K562 (cell line): ENCODE measurements around the gene RYR3. TPM values are rescaled to one million over a fixed set of nuclear protein-coding genes. Genes with fewer than 3 reads are reported as not detected.
"Not testable (repeated sequence)": the region's sequence is repeated elsewhere in the genome, so short reads cannot be mapped to it uniquely, and the experiment has no call there.

ENCODE experiments used
- ATAC-seq: fragments of 200-7000 bp; cut with Tn5 transposase; 3 replicates; pipeline ENCODE4 v1.9.1; 2020; ENCODE audit warnings: moderate library complexity
- BruUV-seq: library from RNA; stranded (reverse); fragments of 400-500 nt; replicated peaks from 2 replicates; lab custom pipeline; 2021; lab: Mats Ljungman, UMichigan
- CTCF ChIA-PET: fragments of 300-600 bp; formaldehyde crosslinking; extraction: SDS; loops from one replicate; lab custom pipeline; 2021; ENCODE audit warnings: low intra/inter-chr PET ratio; lab: Yijun Ruan, JAX
- POLR2A ChIA-PET: fragments of 300-600, 350-650 bp; sonication (Branson Sonifier 250); formaldehyde crosslinking; extraction: SDS; loops from one replicate; lab custom pipeline; 2021; ENCODE audit warnings: antibody characterized with exemption, inconsistent platforms; lab: Yijun Ruan, JAX
- DNase-seq, 4 experiments: peaks; one replicate each; pipeline versions ENCODE4 v3.0.0 to v3.0.0-alpha.2; 2011 to 2018; ENCODE audit warnings: low spot score in 3 of 4, mixed read lengths in 3 of 4; ENCODE audit errors: extremely low read depth in 1 of 4
- FAIRE-seq: peaks from 2 replicates; lab custom pipeline; 2011; peaks lifted over from hg19 to GRCh38; lab: Jason Lieb, UNC
- H2AFZ ChIP-seq: 2 replicates; pipeline ENCODE4 v1.6.0; 2011; ENCODE audit warnings: low read depth, low read length, control low read depth, inconsistent platforms
- H3K27ac ChIP-seq: fragments of 200-600 bp; 3 replicates; pipeline ENCODE4 v1.8.0; 2011; ENCODE audit warnings: low read depth, mild to moderate bottlenecking, control low read depth, inconsistent platforms, low read length, moderate library complexity, mixed read lengths; ENCODE audit errors: extremely low read depth
- H3K27me3 ChIP-seq, 2 experiments: fragments of 300-600 bp in 1 of 2; 2 replicates in 1 of 2; 3 replicates in 1 of 2; pipeline versions ENCODE4 v1.6.0 to v1.8.0; 2011; ENCODE audit warnings: inconsistent platforms in 2 of 2, low read length in 2 of 2, mild to moderate bottlenecking in 1 of 2, mixed read lengths in 1 of 2, moderate library complexity in 1 of 2; ENCODE audit not compliant: control insufficient read depth in 2 of 2, insufficient read depth in 2 of 2
- H3K36me3 ChIP-seq: fragments of 300-600 bp; 3 replicates; pipeline ENCODE4 v1.8.0; 2011; ENCODE audit warnings: mild to moderate bottlenecking, low read length, inconsistent platforms; ENCODE audit not compliant: control insufficient read depth, insufficient read depth
- H3K4me1 ChIP-seq, 2 experiments: fragments of 200-600 bp in 1 of 2; replicated peaks in 1 of 2; 2 replicates in 1 of 2; 3 replicates in 1 of 2; pipeline versions ENCODE4 v1.5.1 to v1.8.0; 2011; ENCODE audit warnings: inconsistent platforms in 2 of 2, low read length in 2 of 2, mild to moderate bottlenecking in 1 of 2, mixed read lengths in 1 of 2, moderate library complexity in 1 of 2; ENCODE audit not compliant: control insufficient read depth in 2 of 2, insufficient read depth in 2 of 2
- H3K4me2 ChIP-seq: 2 replicates; pipeline ENCODE4 v1.6.1; 2011; ENCODE audit warnings: low read length, control low read depth, inconsistent platforms, mixed read lengths; ENCODE audit not compliant: insufficient read depth
- H3K4me3 ChIP-seq: fragments of 200-600 bp; sonication (generic), shearing (Covaris generic); 2 replicates; pipeline ENCODE4 v1.5.1; 2016; ENCODE audit warnings: control low read depth, inconsistent platforms
- H3K79me2 ChIP-seq: fragments of 200-600 bp; 3 replicates; pipeline ENCODE4 v1.8.0; 2011; ENCODE audit warnings: low read length, inconsistent platforms; ENCODE audit not compliant: control insufficient read depth, insufficient read depth
- H3K9ac ChIP-seq, 2 experiments: 2 replicates each; pipeline versions ENCODE4 v1.6.0 to v1.6.1; 2011; ENCODE audit warnings: low read depth in 2 of 2, low read length in 2 of 2, control low read depth in 1 of 2, inconsistent platforms in 1 of 2, mild to moderate bottlenecking in 1 of 2, mixed read lengths in 1 of 2; ENCODE audit not compliant: insufficient read depth in 1 of 2
- H3K9me1 ChIP-seq: one replicate; pipeline ENCODE4 v1.6.0; 2011; ENCODE audit warnings: inconsistent platforms, mild to moderate bottlenecking, low read length, moderate library complexity; ENCODE audit not compliant: control insufficient read depth, insufficient read depth
- H3K9me3 ChIP-seq: replicated peaks from 2 replicates; pipeline ENCODE4 v1.5.1; 2011; ENCODE audit warnings: low read depth, low read length, inconsistent platforms; ENCODE audit not compliant: control insufficient read depth, insufficient read depth
- H4K20me1 ChIP-seq: replicated peaks from 2 replicates; pipeline ENCODE4 v1.6.1; 2011; ENCODE audit warnings: low read length, inconsistent platforms, mixed read lengths; ENCODE audit not compliant: control insufficient read depth, insufficient read depth
- ELK1 ChIP-seq: sonication (generic); formaldehyde crosslinking; IDR thresholded peaks from 2 replicates; pipeline ENCODE4 v1.8.1; 2022; ENCODE audit warnings: missing genetic modification reagents
- ERF ChIP-seq: fragments of 450-650 bp; formaldehyde crosslinking; IDR thresholded peaks from 2 replicates; pipeline ENCODE4 v1.4.0; 2020; ENCODE audit warnings: mild to moderate bottlenecking, mixed read lengths
- KDM1A ChIP-seq, 2 experiments: fragments of 450-650 bp; IDR thresholded peaks; 2 replicates each; pipeline ENCODE4 v1.6.1; 2016; ENCODE audit warnings: mild to moderate bottlenecking in 2 of 2
- KLF6 ChIP-seq: fragments of 250-450 bp; sonication (Bioruptor Pico); IDR thresholded peaks from 2 replicates; pipeline ENCODE4 v1.4.0; 2020; ENCODE audit warnings: mild to moderate bottlenecking, moderate library complexity, borderline replicate concordance
- NR4A1 ChIP-seq, 2 experiments: fragments of 250-450 bp in 1 of 2; fragments of 450-650 bp in 1 of 2; sonication (Bioruptor Pico) in 1 of 2; IDR thresholded peaks; 2 replicates each; pipeline versions ENCODE4 v1.4.0 to v1.6.1; 2016 to 2020; ENCODE audit warnings: mild to moderate bottlenecking in 2 of 2, missing compliant biosample characterization in 1 of 2, missing genetic modification characterization in 1 of 2, moderate library complexity in 1 of 2
- POLR2A ChIP-seq: fragments of 450-650 bp; conservative IDR thresholded peaks from 2 replicates; pipeline ENCODE4 v1.6.1; 2016
- PREB ChIP-seq: sonication (generic); formaldehyde crosslinking; IDR thresholded peaks from 2 replicates; pipeline ENCODE4 v1.8.1; 2023; ENCODE audit warnings: mild to moderate bottlenecking, missing genetic modification reagents
- SIN3A ChIP-seq, 2 experiments: fragments of 150-350 bp in 1 of 2; IDR thresholded peaks; 2 replicates each; pipeline ENCODE4 v1.6.1; 2011 to 2016; ENCODE audit warnings: borderline replicate concordance in 2 of 2, low read depth in 2 of 2, low read length in 2 of 2, mild to moderate bottlenecking in 2 of 2, moderate library complexity in 2 of 2; ENCODE audit not compliant: control insufficient read depth in 1 of 2
- TEAD4 ChIP-seq, 2 experiments: sonication (generic) in 1 of 2; formaldehyde crosslinking in 1 of 2; IDR thresholded peaks; 2 replicates each; pipeline versions ENCODE4 v1.6.1 to v1.8.0; 2012 to 2022; ENCODE audit warnings: borderline replicate concordance in 1 of 2, inconsistent platforms in 1 of 2, low read length in 1 of 2, mild to moderate bottlenecking in 1 of 2, missing genetic modification reagents in 1 of 2
- TRIM24 ChIP-seq, 2 experiments: fragments of 450-650 bp; IDR thresholded peaks; 2 replicates each; pipeline ENCODE4 v1.6.1; 2016
- USF1 ChIP-seq: sonication (generic); formaldehyde crosslinking; IDR thresholded peaks from 2 replicates; pipeline ENCODE4 v1.9.0; 2022; ENCODE audit warnings: mild to moderate bottlenecking, missing genetic modification reagents
- ZC3H11A ChIP-seq: IDR thresholded peaks from 2 replicates; pipeline ENCODE4 v1.6.1; 2012; ENCODE audit warnings: low read depth, low read length, improper control_type of control experiment
- ZNF165 ChIP-seq: fragments of 250-450 bp; sonication (Bioruptor Pico); IDR thresholded peaks from 2 replicates; pipeline ENCODE4 v1.4.0; 2020; ENCODE audit warnings: borderline replicate concordance
- ZNF57 ChIP-seq: fragments of 450-650 bp; formaldehyde crosslinking; IDR thresholded peaks from 2 replicates; pipeline ENCODE4 v1.4.0; 2020; ENCODE audit warnings: mild to moderate bottlenecking, moderate library complexity
- ZNF644 ChIP-seq: fragments of 200-800 bp; sonication (Bioruptor generic); IDR thresholded peaks from 2 replicates; pipeline ENCODE4 v1.6.1; 2016; ENCODE audit warnings: low read depth, missing genetic modification characterization, missing compliant biosample characterization
- WGBS: fragments of 100-300 bp; shearing (Covaris generic); methylation state at CpG from one replicate; pipeline ENCODE4 v1.1.6; 2016; ENCODE audit warnings: low coverage, mixed read lengths; ENCODE audit not compliant: insufficient coverage; ENCODE audit errors: missing lambda C conversion rate; 5-methylcytosine and 5-hydroxymethylcytosine counted together
- in situ Hi-C: fragments of 300-500 bp; cut with MboI; formaldehyde crosslinking; loops from 4 replicates; pipeline ENCODE4 v1.15.0; 2018; ENCODE audit warnings: inconsistent platforms, mixed read lengths
- intact Hi-C: fragments of 100-400 bp; cut with micrococcal nuclease; formaldehyde crosslinking; loops from 2 replicates; pipeline ENCODE4 v1.14.2; 2022
- polyA plus RNA-seq, 8 experiments: library from polyadenylated mRNA; depleted of rRNA in 4 of 8; stranded (reverse) in 5 of 8; unstranded in 3 of 8; fragments of >200 nt; fragmentation: Nextera tagmentation in 2 of 8; fragmentation: Illumina TruSeq in 1 of 8; extraction: Ambion mirVana in 2 of 8; extraction: Trizol in 1 of 8; gene quantifications; 2 replicates each; pipeline versions ENCODE4 v1.2.1 to v1.2.3, GENCODE V29; 2011 to 2014; ENCODE audit warnings: inconsistent platforms in 1 of 8, missing spikeins in 1 of 8
- total RNA-seq, 7 experiments: library from RNA; depleted of rRNA in 6 of 7; stranded (reverse); fragments of >200 nt in 6 of 7; fragmentation: Illumina TruSeq in 2 of 7; extraction: Trizol in 2 of 7; gene quantifications; 2 replicates each; pipeline versions ENCODE4 v1.2.1 to v1.2.3, GENCODE V29; 2011 to 2021; ENCODE audit warnings: low replicate concordance in 1 of 7

Gene RYR3
- total and polyA plus RNA-seq, 9 of the 15 experiments (the other 6 are each of a cell fraction or from before 2014, with no cell fraction given), result 0.04 TPM; not detected in 8

GRCh38 chr15:33813891-33814290, 503.1 kb downstream of the RYR3 start:
- CTCF ChIA-PET, result no interaction called here
- Histone ChIP-seq H3K27ac (no peak overlapping the region), H3K9me3 (no peaks in the 10 kb centered on the region), H3K4me1 (no peaks in the 10 kb centered on the region), H2AFZ (no peak overlapping the region), H3K4me2 (no peak overlapping the region), H3K9me1 (no peaks in the 10 kb centered on the region), H3K36me3 (no peaks in the 10 kb centered on the region), H3K9ac (no peak overlapping the region), H3K4me3 (no peak overlapping the region), H4K20me1 (no peaks in the 10 kb centered on the region; the same call in 1 of the 2 replicates), H3K79me2 (no peaks in the 10 kb centered on the region), H3K27me3 (peaks cover 12 to 15% of the 10 kb centered on the region in 2 experiments; a peak in 2 of 5 replicates)
- in situ Hi-C loops, result no loop called here
- DNase-seq, result no peak
- no TSS peak for BruUV-seq
- no peak for ATAC-seq
- no peak for TF ChIP-seq ELK1 (CRISPR knock-in tag)
- no peak for TF ChIP-seq KDM1A (IDR thresholded peaks at IDR 0.05)
- no peak for TF ChIP-seq NR4A1 (CRISPR knock-in tag; IDR thresholded peaks at IDR 0.05)
- TF ChIP-seq NR4A1 (tag; IDR thresholded peaks at IDR 0.05), result no peak
- TF ChIP-seq ZNF165 (CRISPR knock-in tag), result no peak
- TF ChIP-seq KLF6 (CRISPR knock-in tag), result no peak
- TF ChIP-seq TRIM24 (IDR thresholded peaks at IDR 0.05), result no peak
- TF ChIP-seq SIN3A (IDR thresholded peaks at IDR 0.05; ENCODE audit: borderline replicate concordance in 2 of 2, control insufficient read depth in 1 of 2, low read depth in 2 of 2, low read length in 2 of 2), result no peak
- TF ChIP-seq ZNF644, result no peak
- no peak for TF ChIP-seq USF1 (CRISPR knock-in tag)
- TF ChIP-seq ERF (CRISPR knock-in tag), result no peak
- no peak for TF ChIP-seq PREB (CRISPR knock-in tag)
- TF ChIP-seq ZNF57, result no peak
- TF ChIP-seq POLR2A, result no peak
- TF ChIP-seq TEAD4 (IDR thresholded peaks at IDR 0.05; ENCODE audit: low read length), result no peak
- no peak for TF ChIP-seq TEAD4 (CRISPR knock-in tag; IDR thresholded peaks at IDR 0.05; ENCODE audit: borderline replicate concordance)
- no peak for TF ChIP-seq ZC3H11A
- FAIRE-seq, result no peak
- 0% methylated on average over 3 of the region's 3 CpGs for WGBS
- POLR2A ChIA-PET, result no interaction called here
- intact Hi-C loops, result no loop called here

- in situ Hi-C loops, ATAC-seq, H3K79me2 ChIP-seq, H3K4me1 ChIP-seq, BruUV-seq, DNase-seq, H3K27ac ChIP-seq, intact Hi-C loops, H3K9ac ChIP-seq, H3K9me1 ChIP-seq, H3K9me3 ChIP-seq, H3K27me3 ChIP-seq, H3K4me3 ChIP-seq, H4K20me1 ChIP-seq, H3K36me3 ChIP-seq, H3K4me2 ChIP-seq, POLR2A ChIA-PET, FAIRE-seq, H2AFZ ChIP-seq, CTCF ChIA-PET: not testable (repeated sequence)
- WGBS, result 10% methylated on average over 6 of the region's 6 CpGs
Measured at GRCh38 chr15:33819499-33819898, 508.7 kb downstream of the RYR3 start.
